Breast epithelium (tissue), 3 donors: Measurements from ENCODE around the gene CAB39L.

Source experiments
- POLR2A ChIP-seq: fragments of 450-650 bp; IDR thresholded peaks from one replicate; pipeline ENCODE4 v1.6.1; 2016; ENCODE audit warnings: antibody characterized with exemption, mild to moderate bottlenecking, moderate library complexity
- POLR2AphosphoS5 ChIP-seq, 3 donors: sonication (generic); formaldehyde crosslinking; IDR thresholded peaks; one replicate each; pipeline ENCODE4 v1.6.1; 2017; ENCODE audit warnings: antibody characterized with exemption in 3 of 3
- TF ChIP-seq, protein P1 (sequence below), 3 donors: fragments of 450-650 bp; IDR thresholded peaks; one replicate each; pipeline ENCODE4 v1.5.1; 2016 to 2017; ENCODE audit warnings: antibody characterized with exemption in 3 of 3, mild to moderate bottlenecking in 3 of 3, moderate library complexity in 3 of 3

DNA sequence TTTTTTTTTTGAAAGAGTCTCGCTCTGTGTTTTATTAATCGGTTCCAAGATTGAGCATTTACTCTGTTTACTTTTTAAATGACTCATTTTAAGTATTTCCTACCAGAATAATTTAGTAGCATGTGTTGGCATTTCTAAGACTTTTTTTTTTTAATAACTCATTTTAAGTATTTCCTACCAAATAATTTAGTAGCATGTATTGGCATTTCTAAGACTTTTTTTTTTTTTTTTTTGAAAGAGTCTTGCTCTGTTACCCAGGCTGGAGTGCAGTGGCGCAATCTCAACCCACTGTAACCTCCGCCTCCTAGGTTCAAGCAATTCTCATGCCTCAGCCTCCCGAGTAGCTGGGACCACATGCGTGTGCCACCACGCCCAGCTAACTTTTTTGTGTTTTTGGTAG lies 13.4 kb upstream of the CAB39L start:
- TF ChIP-seq, protein P1, sequence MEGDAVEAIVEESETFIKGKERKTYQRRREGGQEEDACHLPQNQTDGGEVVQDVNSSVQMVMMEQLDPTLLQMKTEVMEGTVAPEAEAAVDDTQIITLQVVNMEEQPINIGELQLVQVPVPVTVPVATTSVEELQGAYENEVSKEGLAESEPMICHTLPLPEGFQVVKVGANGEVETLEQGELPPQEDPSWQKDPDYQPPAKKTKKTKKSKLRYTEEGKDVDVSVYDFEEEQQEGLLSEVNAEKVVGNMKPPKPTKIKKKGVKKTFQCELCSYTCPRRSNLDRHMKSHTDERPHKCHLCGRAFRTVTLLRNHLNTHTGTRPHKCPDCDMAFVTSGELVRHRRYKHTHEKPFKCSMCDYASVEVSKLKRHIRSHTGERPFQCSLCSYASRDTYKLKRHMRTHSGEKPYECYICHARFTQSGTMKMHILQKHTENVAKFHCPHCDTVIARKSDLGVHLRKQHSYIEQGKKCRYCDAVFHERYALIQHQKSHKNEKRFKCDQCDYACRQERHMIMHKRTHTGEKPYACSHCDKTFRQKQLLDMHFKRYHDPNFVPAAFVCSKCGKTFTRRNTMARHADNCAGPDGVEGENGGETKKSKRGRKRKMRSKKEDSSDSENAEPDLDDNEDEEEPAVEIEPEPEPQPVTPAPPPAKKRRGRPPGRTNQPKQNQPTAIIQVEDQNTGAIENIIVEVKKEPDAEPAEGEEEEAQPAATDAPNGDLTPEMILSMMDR (IDR thresholded peaks at IDR 0.05): no peak
- TF ChIP-seq POLR2A (no peak), POLR2AphosphoS5 (IDR thresholded peaks at IDR 0.05) (no peak)
